Muscle layer of colon (tissue), 2 donors: ENCODE measurements around the gene CROCC2.
"Not testable (repeated sequence)": the region's sequence is repeated elsewhere in the genome, so short reads cannot be mapped to it uniquely, and the experiment has no call there.

Source experiments
- H3K27ac ChIP-seq: one replicate; pipeline ENCODE4 v1.7.0; 2013; ENCODE audit warnings: low read depth, mild to moderate bottlenecking, low read length, moderate library complexity
- H3K27me3 ChIP-seq, 2 donors: one replicate each; pipeline ENCODE4 v1.7.0; 2013; ENCODE audit warnings: low read length in 2 of 2, mild to moderate bottlenecking in 2 of 2; ENCODE audit not compliant: insufficient read depth in 2 of 2, control insufficient read depth in 1 of 2
- H3K36me3 ChIP-seq: one replicate; pipeline ENCODE4 v1.7.0; 2013; ENCODE audit warnings: mild to moderate bottlenecking, low read length; ENCODE audit not compliant: insufficient read depth
- H3K4me1 ChIP-seq: one replicate; pipeline ENCODE4 v1.7.0; 2013; ENCODE audit warnings: mild to moderate bottlenecking, low read length; ENCODE audit not compliant: insufficient read depth
- H3K4me3 ChIP-seq, 2 donors: one replicate each; pipeline ENCODE4 v1.7.0; 2013; ENCODE audit warnings: low read length in 2 of 2, low read depth in 1 of 2, mild to moderate bottlenecking in 1 of 2, moderate library complexity in 1 of 2
- H3K9ac ChIP-seq: one replicate; pipeline ENCODE4 v1.7.0; 2013; ENCODE audit warnings: low read length
- H3K9me3 ChIP-seq: one replicate; pipeline ENCODE4 v1.7.0; 2013; ENCODE audit warnings: mild to moderate bottlenecking, low read length
- donor health status: abdominal sarcoma.
- donor health status: Adenocarcinoma of cecum.

The CROCC2 gene

DNA sequence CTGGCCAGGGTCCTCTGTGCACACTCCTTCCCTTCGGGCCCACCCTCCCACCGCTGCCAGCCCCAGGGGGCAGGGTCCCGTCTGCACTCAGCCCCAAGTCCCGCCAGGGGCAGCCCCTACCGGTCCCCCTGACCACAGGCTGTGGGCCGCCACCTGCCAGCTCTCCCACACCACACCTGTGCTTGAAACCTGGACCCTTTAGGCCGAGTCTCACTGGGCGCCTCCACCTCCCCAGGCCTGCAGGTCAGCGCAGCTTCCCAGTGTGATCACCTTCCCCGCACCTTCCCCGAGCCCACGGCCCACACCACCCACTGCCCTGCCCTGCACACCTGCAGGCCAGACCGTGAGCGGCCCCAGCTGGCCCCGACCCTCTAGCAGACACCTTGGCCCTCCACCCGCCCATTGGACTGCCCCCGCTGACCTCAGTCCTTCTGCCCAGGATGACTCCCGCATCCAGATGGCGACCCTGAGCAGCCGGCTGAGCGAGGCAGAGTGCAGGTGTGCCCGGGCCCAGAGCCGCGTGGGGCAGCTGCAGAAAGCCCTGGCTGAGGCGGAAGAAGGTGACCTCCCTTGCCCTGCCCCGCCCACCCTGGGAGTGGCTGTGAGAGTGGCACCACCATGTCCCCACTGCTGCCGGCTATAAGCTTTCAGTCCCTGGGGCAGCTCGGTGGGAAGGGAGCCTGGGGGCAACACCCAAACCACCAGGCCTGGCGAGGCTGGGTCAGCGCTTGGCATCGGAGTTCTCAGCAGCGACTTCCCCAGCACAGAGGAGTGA, 61.0 kb downstream of the CROCC2 start:
- H3K9me3 ChIP-seq, result no peaks in the 10 kb centered on the region
- no peak overlapping the region for H3K27ac ChIP-seq
- no peaks in the 10 kb centered on the region for H3K4me1 ChIP-seq
- no peaks in the 10 kb centered on the region for H3K27me3 ChIP-seq
- no peak overlapping the region for H3K4me3 ChIP-seq
- H3K36me3 ChIP-seq, result no peaks in the 10 kb centered on the region
- no peak overlapping the region for H3K9ac ChIP-seq

- H3K4me3 ChIP-seq, result no peak overlapping the region
- no peaks in the 10 kb centered on the region for H3K9me3 ChIP-seq
- no peaks in the 10 kb centered on the region for H3K36me3 ChIP-seq
- H3K27ac ChIP-seq, result no peak overlapping the region
- no peaks in the 10 kb centered on the region for H3K4me1 ChIP-seq
- H3K27me3 ChIP-seq, result no peaks in the 10 kb centered on the region
- H3K9ac ChIP-seq, result no peak overlapping the region
Observed at GRCh38 chr2:240967681-240968621, 61.8 kb downstream of the CROCC2 start.

DNA sequence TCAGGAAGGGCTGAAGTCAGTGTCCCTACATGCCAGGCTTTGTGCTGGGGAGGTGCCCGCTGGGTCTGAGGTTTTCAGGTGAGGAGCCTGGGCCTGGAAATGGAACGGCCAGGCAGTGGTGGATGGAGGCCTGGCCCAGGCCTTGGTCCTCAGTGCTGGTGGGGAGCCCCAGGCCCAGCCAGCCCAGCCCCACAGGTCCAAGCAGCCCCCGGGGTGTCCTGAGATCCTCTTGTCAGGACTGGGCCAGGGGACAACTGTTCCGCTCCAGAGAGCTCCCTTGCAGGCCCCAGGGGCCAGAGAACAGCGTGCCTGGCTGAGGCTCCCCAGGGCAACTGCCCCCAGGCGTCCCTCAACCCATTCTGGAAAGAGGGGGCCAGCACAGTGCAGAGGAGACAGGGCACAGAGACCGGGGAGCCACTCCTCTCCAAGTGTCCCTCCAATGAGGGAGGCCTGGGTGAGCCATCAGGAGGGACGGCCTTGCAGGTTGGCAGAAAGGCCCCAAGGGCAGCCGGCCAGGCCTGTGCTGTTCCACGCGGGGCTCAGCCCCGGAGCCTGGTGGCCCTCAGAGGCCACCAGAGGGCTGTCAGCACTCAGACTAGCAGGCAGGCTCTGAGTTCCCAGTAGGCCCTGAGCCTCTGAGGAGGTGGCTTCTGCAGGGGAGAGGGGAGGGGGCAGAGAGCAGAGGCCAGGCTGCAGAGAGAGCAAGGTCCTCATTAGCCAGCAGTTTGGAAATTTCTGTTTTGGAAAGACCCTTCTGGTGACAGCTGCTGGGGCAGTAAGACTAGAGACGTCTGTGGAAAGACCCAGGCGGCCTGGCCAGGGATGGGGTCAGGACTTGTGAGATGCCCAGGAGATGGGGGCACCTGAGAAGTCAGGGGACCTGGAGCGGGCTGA, 62.8 kb downstream of the CROCC2 start:
- Histone ChIP-seq H3K36me3 (no peaks in the 10 kb centered on the region), H3K4me3 (no peak overlapping the region), H3K4me1 (no peaks in the 10 kb centered on the region), H3K27ac (no peak overlapping the region), H3K27me3 (no peaks in the 10 kb centered on the region), H3K9ac (no peak overlapping the region), H3K9me3 (peaks cover 5% of the 10 kb centered on the region)

- H3K9me3 ChIP-seq, result peaks cover 5% of the 10 kb centered on the region
- H3K27ac ChIP-seq, result no peak overlapping the region
- no peaks in the 10 kb centered on the region for H3K36me3 ChIP-seq
- H3K9ac ChIP-seq, result no peak overlapping the region
- H3K4me3 ChIP-seq, result no peak overlapping the region
- H3K4me1 ChIP-seq, result no peaks in the 10 kb centered on the region
- no peaks in the 10 kb centered on the region for H3K27me3 ChIP-seq
Observed at GRCh38 chr2:240970104-240970503, 64.0 kb downstream of the CROCC2 start.

DNA sequence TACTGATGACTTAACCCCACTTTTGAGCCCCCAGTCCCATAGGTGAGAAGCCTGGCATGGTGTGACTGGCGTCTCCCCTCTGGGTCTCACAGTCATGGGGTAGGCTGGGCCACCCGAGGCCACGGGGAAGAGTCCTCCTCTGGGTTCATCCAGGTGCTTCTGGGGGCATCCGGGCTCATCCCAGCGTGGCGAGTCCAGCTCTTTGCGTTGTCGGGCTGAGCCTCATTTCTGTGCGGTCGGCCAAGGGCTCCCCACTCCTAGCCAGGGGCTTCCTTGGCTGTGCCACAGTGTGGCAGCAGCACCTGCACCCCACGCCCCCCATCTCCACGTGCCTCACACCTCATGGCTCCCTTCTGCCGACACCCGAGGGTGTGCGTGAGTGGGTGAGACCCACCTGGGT, 64.7 kb downstream of the CROCC2 start:
- H3K36me3 ChIP-seq, result no peaks in the 10 kb centered on the region
- H3K4me1 ChIP-seq, result no peaks in the 10 kb centered on the region
- peaks cover 5% of the 10 kb centered on the region for H3K9me3 ChIP-seq
- no peak overlapping the region for H3K4me3 ChIP-seq
- no peak overlapping the region for H3K9ac ChIP-seq
- H3K27ac ChIP-seq, result no peak overlapping the region
- no peaks in the 10 kb centered on the region for H3K27me3 ChIP-seq

DNA sequence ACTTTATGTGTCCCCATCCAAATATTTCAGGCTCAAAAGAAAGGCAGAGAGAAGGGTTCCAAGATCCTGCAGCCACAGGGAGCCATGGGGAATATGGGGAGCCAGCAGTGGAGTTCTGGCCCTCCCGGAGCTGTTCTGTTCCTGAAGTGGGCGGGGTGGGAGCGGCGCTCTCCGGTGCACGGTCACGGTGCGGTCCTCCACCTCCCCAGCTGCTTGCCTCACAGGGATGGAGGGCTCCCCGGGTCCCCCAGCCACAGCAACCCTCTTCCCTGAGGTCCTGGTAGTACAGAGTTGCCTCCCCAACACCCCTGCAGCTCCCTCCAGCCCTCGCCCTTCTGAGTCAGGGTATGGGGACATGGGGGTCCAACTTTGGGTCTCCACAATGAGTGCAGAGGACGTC, 66.1 kb downstream of the CROCC2 start:
- Histone ChIP-seq H3K27ac (no peak overlapping the region), H3K4me3 (no peak overlapping the region), H3K9me3 (peaks cover 5% of the 10 kb centered on the region), H3K27me3 (no peaks in the 10 kb centered on the region), H3K9ac (no peak overlapping the region), H3K4me1 (no peaks in the 10 kb centered on the region), H3K36me3 (no peaks in the 10 kb centered on the region)

GRCh38 chr2:240972636-240973521, 66.7 kb downstream of the CROCC2 start:
- H3K27ac ChIP-seq, result no peak overlapping the region
- H3K27me3 ChIP-seq, result no peaks in the 10 kb centered on the region
- no peak overlapping the region for H3K9ac ChIP-seq
- no peaks in the 10 kb centered on the region for H3K36me3 ChIP-seq
- H3K4me1 ChIP-seq, result no peaks in the 10 kb centered on the region
- H3K9me3 ChIP-seq, result peaks cover 5% of the 10 kb centered on the region
- H3K4me3 ChIP-seq, result no peak overlapping the region

DNA sequence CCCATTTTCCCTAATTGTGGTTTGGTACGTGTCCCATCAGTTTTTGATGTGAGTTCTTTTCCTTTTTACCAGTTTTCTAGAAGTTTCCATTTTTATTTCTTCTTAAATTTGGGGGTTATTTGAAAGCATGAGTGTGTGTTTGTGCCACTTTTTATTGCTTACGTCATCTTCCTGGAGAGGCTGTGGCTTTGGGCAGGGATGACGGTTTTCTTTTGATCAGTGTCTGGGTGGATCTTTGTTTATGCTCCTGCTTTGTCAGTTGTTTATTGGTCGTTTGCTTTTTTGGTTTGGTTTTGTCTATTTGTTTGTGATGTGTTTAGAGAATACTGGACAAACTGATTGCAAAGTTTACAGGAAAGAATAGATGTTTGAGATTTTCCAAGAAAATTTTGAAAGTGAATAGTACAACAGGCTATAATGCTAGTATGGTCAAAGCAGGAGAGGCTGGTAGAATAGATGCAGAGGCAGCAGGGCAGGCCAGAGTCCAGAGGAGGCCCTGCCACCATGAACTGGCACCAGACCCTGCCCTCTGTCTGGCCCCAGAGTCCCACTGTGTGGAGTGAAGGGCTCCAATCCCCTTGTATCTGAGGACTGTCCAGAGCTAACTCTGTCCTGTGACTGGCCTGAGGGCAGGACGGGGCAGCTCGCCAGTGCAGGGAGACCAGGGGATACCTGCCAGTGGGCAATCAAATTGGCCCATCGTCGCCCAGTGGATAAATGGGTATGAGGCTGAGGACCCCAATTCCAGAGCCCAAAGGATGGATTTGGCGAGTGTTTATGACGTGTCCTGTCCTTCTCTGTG, 68.8 kb downstream of the CROCC2 start:
- Histone ChIP-seq H3K4me3 (no peak overlapping the region), H3K4me1 (no peaks in the 10 kb centered on the region), H3K27me3 (no peaks in the 10 kb centered on the region), H3K9me3 (peaks cover 5% of the 10 kb centered on the region), H3K27ac (no peak overlapping the region), H3K9ac (no peak overlapping the region), H3K36me3 (no peaks in the 10 kb centered on the region)

DNA sequence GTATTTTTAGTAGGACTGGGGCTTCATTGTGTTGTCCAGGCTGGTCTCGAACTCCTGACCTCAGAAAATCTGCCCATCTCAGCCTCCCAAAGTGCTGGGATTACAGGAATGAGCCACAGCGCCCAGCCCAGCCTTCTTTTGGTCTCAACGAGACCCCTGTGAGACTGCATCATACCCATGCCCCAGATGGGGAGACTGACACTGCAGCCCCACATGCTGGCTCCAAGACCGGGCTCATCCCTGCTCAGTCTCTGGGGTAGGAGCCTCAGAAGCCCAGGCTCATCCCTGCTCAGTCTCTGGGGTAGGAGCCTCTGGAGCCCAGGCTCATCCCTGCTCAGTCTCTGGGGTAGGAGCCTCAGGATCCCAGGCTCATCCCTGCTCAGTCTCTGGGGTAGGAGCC, 69.8 kb downstream of the CROCC2 start:
- not testable (repeated sequence) for H3K27me3 ChIP-seq, H3K4me1 ChIP-seq, H3K36me3 ChIP-seq, H3K27ac ChIP-seq, H3K9me3 ChIP-seq, H3K9ac ChIP-seq, H3K4me3 ChIP-seq

DNA sequence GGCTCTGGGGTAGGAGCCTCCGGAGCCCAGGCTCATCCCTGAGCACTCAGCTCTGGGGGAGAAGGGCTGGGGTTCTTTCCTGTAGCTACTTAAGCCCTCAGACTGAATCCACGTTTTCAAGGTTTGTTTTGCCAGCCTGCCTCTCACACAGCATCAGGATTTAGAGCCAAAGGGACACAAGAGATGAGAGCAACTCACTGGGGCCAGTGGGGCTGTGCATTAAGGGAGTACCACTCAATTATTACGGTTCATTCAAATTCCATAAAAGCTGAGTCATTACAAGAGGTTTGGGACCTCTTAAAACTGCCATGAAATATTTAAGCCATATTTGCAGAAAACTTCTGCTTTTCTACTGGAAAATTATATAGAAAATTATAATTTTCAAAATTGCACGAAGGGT, 75.1 kb downstream of the CROCC2 start:
- H3K4me1 ChIP-seq, result no peaks in the 10 kb centered on the region
- H3K9ac ChIP-seq, result no peak overlapping the region
- no peak overlapping the region for H3K27ac ChIP-seq
- H3K27me3 ChIP-seq, result peaks cover 0 to 18% of the 10 kb centered on the region in 2 donors
- H3K9me3 ChIP-seq, result no peaks in the 10 kb centered on the region
- H3K4me3 ChIP-seq, result no peak overlapping the region
- no peaks in the 10 kb centered on the region for H3K36me3 ChIP-seq
